ENCODE measurements around the gene MARCKSL1. TPM values are rescaled to one million over a fixed set of nuclear protein-coding genes. Genes with fewer than 3 reads are reported as not detected.

MARCKSL1 gene
- total and polyA plus RNA-seq, 2 of the 13 experiments (the other 11 are each of a cell fraction or from before 2014, with no cell fraction given) = 81.9 to 155 TPM

DNA sequence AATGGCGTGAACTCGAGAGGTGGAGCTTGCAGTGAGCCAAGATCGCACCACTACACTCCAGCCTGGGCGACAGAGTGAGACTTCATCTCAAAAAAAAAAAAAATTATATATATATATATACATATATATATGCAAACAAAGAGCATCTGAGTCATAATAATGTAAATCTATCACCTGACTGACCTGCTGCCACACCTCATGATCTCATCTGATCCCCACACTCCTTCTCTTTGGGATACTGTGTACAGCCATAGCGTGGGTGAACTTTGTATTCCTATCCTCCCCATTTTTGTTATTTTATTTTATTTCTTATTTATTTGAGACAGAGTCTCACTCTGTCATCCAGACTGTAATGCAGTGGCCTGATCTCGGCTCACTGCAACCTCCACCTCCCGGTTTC is 46.8 kb downstream of the MARCKSL1 start:
- 81% methylated on average over 7 of the region's 7 CpGs for WGBS (ENCODE audit: low lambda C conversion rate)
- in situ Hi-C loops (cut with HindIII; ENCODE audit: extremely low pct_ligation_motif_present, low pct_unique_long_range_greater_than_20kb) (no loop called here), intact Hi-C loops (cut with micrococcal nuclease; ENCODE audit: unreplicated experiment) (no loop called here)
- no TSS peak for BruUV-seq (replicated peaks)
- H3K27ac ChIP-seq (ENCODE audit: extremely low read length, insufficient read depth, low read length) = no peak overlapping the region
- TF ChIP-seq ZNF546 (CRISPR knock-in tag; conservative IDR thresholded peaks at IDR 0.05) = no peak
- no peak for TF ChIP-seq ZNF329 (CRISPR knock-in tag; IDR thresholded peaks at IDR 0.05; ENCODE audit: low read depth)
- TF ChIP-seq THRA (CRISPR knock-in tag; IDR thresholded peaks at IDR 0.05; ENCODE audit: borderline replicate concordance) = no peak
- TF ChIP-seq PHF21A (CRISPR knock-in tag; IDR thresholded peaks at IDR 0.05) = no peak
- no peak for TF ChIP-seq RAD51 (IDR thresholded peaks at IDR 0.05; ENCODE audit: borderline replicate concordance)
- no peak for TF ChIP-seq REL (CRISPR knock-in tag; conservative IDR thresholded peaks at IDR 0.05)
- TF ChIP-seq STAT5B (CRISPR knock-in tag; IDR thresholded peaks at IDR 0.05) = no peak
- TF ChIP-seq IRF1 (CRISPR knock-in tag; IDR thresholded peaks at IDR 0.05; ENCODE audit: low read depth) = no peak
- no peak for TF ChIP-seq KDM3A (CRISPR knock-in tag; IDR thresholded peaks at IDR 0.05; ENCODE audit: low read depth)
- TF ChIP-seq, protein P1, sequence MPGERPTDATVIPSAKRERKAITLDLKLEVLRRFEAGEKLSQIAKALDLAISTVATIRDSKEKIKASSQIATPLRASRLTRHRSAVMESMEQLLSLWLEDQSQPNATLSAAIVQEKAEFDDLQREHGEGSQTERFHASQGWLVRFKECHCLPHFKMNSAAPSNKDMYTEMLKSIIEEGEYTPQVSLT (CRISPR knock-in tag; IDR thresholded peaks at IDR 0.05; ENCODE audit: borderline replicate concordance, low read depth) = no peak
- no peak for TF ChIP-seq GRHL1 (CRISPR knock-in tag; conservative IDR thresholded peaks at IDR 0.05)
- no peak for TF ChIP-seq ZMYM4 (CRISPR knock-in tag; IDR thresholded peaks at IDR 0.05)
- no peak overlapping the region for H2AFZ ChIP-seq (ENCODE audit: low read length)
- CTCF ChIA-PET (ENCODE audit: low intra/inter-chr PET ratio, low total read pairs) = no interaction called here
- no peaks in the 10 kb centered on the region for H4K20me1 ChIP-seq (ENCODE audit: insufficient read depth, low read length)
- POLR2A ChIA-PET = interaction anchor here (3.5 to 4.2 kb wide), 2 partner anchors 40 to 47 kb away, joined by 26 to 48 read pairs; partner anchors contain the start of genes FAM167B, LCK and MARCKSL1
- peaks cover 38% of the 10 kb centered on the region for H3K4me1 ChIP-seq (ENCODE audit: insufficient read depth, low read length)
- no peak for DNase-seq (ENCODE audit: low spot score)
- FAIRE-seq = no peak
- no peak overlapping the region for H3K9ac ChIP-seq (ENCODE audit: insufficient read depth, low read depth, low read length)
- no peaks in the 10 kb centered on the region for H3K9me3 ChIP-seq (ENCODE audit: low read length)
- no peaks in the 10 kb centered on the region for H3K36me3 ChIP-seq (replicated peaks in 1 of 2; ENCODE audit: control insufficient read depth in 1 of 2, insufficient read depth in 2 of 2, low read length in 2 of 2)
- H3K4me2 ChIP-seq (ENCODE audit: low read depth, low read length) = no peak overlapping the region
- H3K79me2 ChIP-seq (ENCODE audit: insufficient read depth, low read length) = peaks cover 20% of the 10 kb centered on the region
- no peak for ATAC-seq
- H3K27me3 ChIP-seq (ENCODE audit: control insufficient read depth in 1 of 2, insufficient read depth in 2 of 2, low read length in 2 of 2) = no peaks in the 10 kb centered on the region; a peak in 1 of 5 replicates
- H3K4me3 ChIP-seq (replicated peaks in 1 of 3; ENCODE audit: insufficient read depth in 1 of 3, low read depth in 2 of 3, low read length in 3 of 3) = no peak overlapping the region

Data from HepG2 (cell line).